HepG2 (cell line): Measurements from ENCODE around the gene WNK4. TPM values are rescaled to one million over a fixed set of nuclear protein-coding genes. Genes with fewer than 3 reads are reported as not detected.

Experiments used
- ATAD3A ChIP-seq: sonication (generic); formaldehyde crosslinking; IDR thresholded peaks from 2 replicates; pipeline ENCODE4 v1.4.0; 2020; ENCODE audit warnings: missing genetic modification reagents
- ATF5 ChIP-seq: sonication (generic); formaldehyde crosslinking; IDR thresholded peaks from 2 replicates; pipeline ENCODE4 v1.4.0; 2020; ENCODE audit warnings: mild to moderate bottlenecking, low read depth, missing genetic modification reagents
- BRD4 ChIP-seq: sonication (generic); formaldehyde crosslinking; IDR thresholded peaks from 2 replicates; pipeline ENCODE4 v1.4.0; 2020; ENCODE audit warnings: missing genetic modification reagents
- GABPA ChIP-seq, 2 experiments: IDR thresholded peaks; 2 replicates each; pipeline ENCODE4 v1.6.1; 2011 to 2016; ENCODE audit warnings: low read depth in 2 of 2, low read length in 1 of 2, missing biosample characterization in 1 of 2, missing genetic modification characterization in 1 of 2
- HINFP ChIP-seq: sonication (generic); formaldehyde crosslinking; IDR thresholded peaks from 2 replicates; pipeline ENCODE4 v1.4.0; 2020; ENCODE audit warnings: low read depth, mild to moderate bottlenecking, missing genetic modification reagents
- HOXA3 ChIP-seq: sonication (generic); formaldehyde crosslinking; IDR thresholded peaks from 2 replicates; pipeline ENCODE4 v1.5.0; 2020; ENCODE audit warnings: missing genetic modification reagents
- IRF1 ChIP-seq: sonication (generic); formaldehyde crosslinking; IDR thresholded peaks from 2 replicates; pipeline ENCODE4 v1.4.0; 2020; ENCODE audit warnings: low read depth, mild to moderate bottlenecking, missing genetic modification reagents
- JUNB ChIP-seq: sonication (generic); formaldehyde crosslinking; IDR thresholded peaks from 2 replicates; pipeline ENCODE4 v1.8.0; 2022; ENCODE audit warnings: missing genetic modification reagents, mild to moderate bottlenecking, borderline replicate concordance
- KMT2A ChIP-seq: sonication (generic); formaldehyde crosslinking; IDR thresholded peaks from 2 replicates; pipeline ENCODE4 v1.4.0; 2020; ENCODE audit warnings: missing genetic modification reagents
- MAFF ChIP-seq: IDR thresholded peaks from 2 replicates; pipeline ENCODE4 v1.6.1; 2011; ENCODE audit warnings: low read depth, low read length, improper control_type of control experiment
- MEIS1 ChIP-seq: sonication (generic); formaldehyde crosslinking; IDR thresholded peaks from 2 replicates; pipeline ENCODE4 v1.9.0; 2021; ENCODE audit warnings: mild to moderate bottlenecking, missing genetic modification reagents, moderate library complexity, borderline replicate concordance
- NCOA1 ChIP-seq: sonication (generic); formaldehyde crosslinking; IDR thresholded peaks from 2 replicates; pipeline ENCODE4 v1.9.0; 2021; ENCODE audit warnings: missing genetic modification reagents
- PAWR ChIP-seq: sonication (generic); formaldehyde crosslinking; IDR thresholded peaks from 2 replicates; pipeline ENCODE4 v1.4.0; 2020; ENCODE audit warnings: missing genetic modification reagents, mild to moderate bottlenecking, borderline replicate concordance
- POGZ ChIP-seq: sonication (generic); formaldehyde crosslinking; IDR thresholded peaks from 2 replicates; pipeline ENCODE4 v1.4.0; 2020; ENCODE audit warnings: mild to moderate bottlenecking, missing genetic modification reagents
- RXRB ChIP-seq: IDR thresholded peaks from 2 replicates; pipeline ENCODE4 v1.6.1; 2016; ENCODE audit warnings: borderline replicate concordance, missing genetic modification reagents, missing compliant biosample characterization
- SETDB1 ChIP-seq: sonication (generic); formaldehyde crosslinking; IDR thresholded peaks from 2 replicates; pipeline ENCODE4 v1.5.1; 2020; ENCODE audit warnings: missing genetic modification reagents, mild to moderate bottlenecking, borderline replicate concordance
- SIX1 ChIP-seq: sonication (generic); formaldehyde crosslinking; IDR thresholded peaks from 2 replicates; pipeline ENCODE4 v1.4.0; 2020; ENCODE audit warnings: missing genetic modification reagents, borderline replicate concordance
- SMC3 ChIP-seq: IDR thresholded peaks from 2 replicates; pipeline ENCODE4 v1.6.1; 2011; ENCODE audit warnings: low read length, improper control_type of control experiment
- SMYD3 ChIP-seq: sonication (generic); formaldehyde crosslinking; IDR thresholded peaks from 2 replicates; pipeline ENCODE4 v1.8.1; 2023; ENCODE audit warnings: mild to moderate bottlenecking, missing genetic modification reagents
- SRY ChIP-seq: sonication (generic); formaldehyde crosslinking; IDR thresholded peaks from 2 replicates; pipeline ENCODE4 v1.8.0; 2022; ENCODE audit warnings: mild to moderate bottlenecking, missing genetic modification reagents
- TBP ChIP-seq: sonication (generic); formaldehyde crosslinking; IDR thresholded peaks from 2 replicates; pipeline ENCODE4 v1.5.0; 2020; ENCODE audit warnings: missing genetic modification reagents
- ZFP82 ChIP-seq: sonication (generic); formaldehyde crosslinking; IDR thresholded peaks from 2 replicates; pipeline ENCODE4 v1.5.1; 2020; ENCODE audit warnings: mild to moderate bottlenecking, missing genetic modification reagents, borderline replicate concordance
- ZFYVE20 ChIP-seq: sonication (generic); formaldehyde crosslinking; IDR thresholded peaks from 2 replicates; pipeline ENCODE4 v1.8.0; 2023; ENCODE audit warnings: low read depth, mild to moderate bottlenecking, moderate library complexity, missing genetic modification reagents, borderline replicate concordance
- ZKSCAN1 ChIP-seq: fragments of 150-350 bp; IDR thresholded peaks from 2 replicates; pipeline ENCODE4 v1.6.1; 2014; ENCODE audit warnings: low read length
- ZNF10 ChIP-seq: sonication (generic); formaldehyde crosslinking; IDR thresholded peaks from 2 replicates; pipeline ENCODE4 v1.4.0; 2020; ENCODE audit warnings: mild to moderate bottlenecking, low read depth, missing genetic modification reagents, borderline replicate concordance
- ZNF274 ChIP-seq: sonication (generic); formaldehyde crosslinking; IDR thresholded peaks from 2 replicates; pipeline ENCODE4 v1.5.1; 2020; ENCODE audit warnings: mild to moderate bottlenecking, missing genetic modification reagents
- ZNF3 ChIP-seq: IDR thresholded peaks from 2 replicates; pipeline ENCODE4 v1.7.0; 2017; ENCODE audit warnings: inconsistent platforms
- ZNF567 ChIP-seq: sonication (generic); formaldehyde crosslinking; IDR thresholded peaks from 2 replicates; pipeline ENCODE4 v1.8.1; 2023; ENCODE audit warnings: mild to moderate bottlenecking, missing genetic modification reagents, borderline replicate concordance
- ZNF614 ChIP-seq: IDR thresholded peaks from 2 replicates; pipeline ENCODE4 v1.6.1; 2018; ENCODE audit warnings: missing biosample characterization, missing genetic modification reagents, inconsistent platforms, borderline replicate concordance
- ZNF713 ChIP-seq: sonication (generic); formaldehyde crosslinking; IDR thresholded peaks from 2 replicates; pipeline ENCODE4 v1.4.0; 2020; ENCODE audit warnings: mild to moderate bottlenecking, missing genetic modification reagents
- ZNF746 ChIP-seq: sonication (generic); formaldehyde crosslinking; IDR thresholded peaks from 2 replicates; pipeline ENCODE4 v1.8.0; 2022; ENCODE audit warnings: mild to moderate bottlenecking, missing genetic modification reagents
- polyA plus RNA-seq, 8 experiments: library from polyadenylated mRNA; depleted of rRNA in 3 of 8; stranded (reverse) in 7 of 8; unstranded in 1 of 8; fragments of >200 nt; fragmentation: Illumina TruSeq in 4 of 8; extraction: Trizol in 4 of 8; gene quantifications; 2 replicates each; pipeline versions ENCODE4 v1.2.1 to v1.2.3, GENCODE V29; 2011 to 2016; ENCODE audit warnings: low read depth in 4 of 8, missing spikeins in 1 of 8, mixed read lengths in 1 of 8; ENCODE audit not compliant: insufficient read depth in 1 of 8
- total RNA-seq, 5 experiments: library from RNA; depleted of rRNA; stranded (reverse); fragments of >200 nt; fragmentation: Illumina TruSeq; extraction: Trizol; gene quantifications; 2 replicates each; pipeline ENCODE4 v1.2.3, GENCODE V29; 2016; ENCODE audit warnings: low read depth in 1 of 5

Gene WNK4
- total and polyA plus RNA-seq, 2 of the 13 experiments (the other 11 are each of a cell fraction or from before 2014, with no cell fraction given), result 2.7 to 13.7 TPM

- no peak for TF ChIP-seq ZFP82 (CRISPR knock-in tag)
- TF ChIP-seq ZNF10, result no peak
- no peak for TF ChIP-seq GABPA (IDR thresholded peaks at IDR 0.05; ENCODE audit: low read depth, low read length)
- peak; percentile 47; the same call in 1 of the 2 replicates for TF ChIP-seq GABPA (CRISPR knock-in tag; IDR thresholded peaks at IDR 0.05; ENCODE audit: low read depth)
- no peak for TF ChIP-seq ZNF713 (CRISPR knock-in tag)
- TF ChIP-seq ZNF746 (CRISPR knock-in tag), result no peak
- no peak for TF ChIP-seq IRF1
- no peak for TF ChIP-seq ZNF3 (CRISPR knock-in tag)
- no peak for TF ChIP-seq SIX1 (CRISPR knock-in tag)
- no peak for TF ChIP-seq KMT2A (CRISPR knock-in tag)
- no peak; the same call in 1 of the 2 replicates for TF ChIP-seq ZNF614 (CRISPR knock-in tag)
- TF ChIP-seq NCOA1 (CRISPR knock-in tag), result no peak
- peak; percentile 82 for TF ChIP-seq SMC3
- TF ChIP-seq ATF5 (CRISPR knock-in tag), result no peak
- no peak for TF ChIP-seq ZFYVE20 (CRISPR knock-in tag)
- no peak for TF ChIP-seq POGZ (CRISPR knock-in tag)
- TF ChIP-seq SMYD3 (CRISPR knock-in tag), result no peak
- TF ChIP-seq JUNB (CRISPR knock-in tag), result no peak
- no peak for TF ChIP-seq ZNF567 (CRISPR knock-in tag)
- no peak for TF ChIP-seq BRD4 (CRISPR knock-in tag)
- TF ChIP-seq HINFP (CRISPR knock-in tag), result no peak
- TF ChIP-seq SRY (CRISPR knock-in tag), result no peak
- peak; percentile 56 for TF ChIP-seq MAFF
- TF ChIP-seq PAWR (CRISPR knock-in tag), result no peak
- no peak for TF ChIP-seq ATAD3A (CRISPR knock-in tag)
- peak; percentile 17; the same call in 1 of the 2 replicates for TF ChIP-seq RXRB (CRISPR knock-in tag)
- TF ChIP-seq ZKSCAN1, result no peak
- TF ChIP-seq HOXA3 (CRISPR knock-in tag), result no peak
- TF ChIP-seq ZNF274 (CRISPR knock-in tag), result no peak
- no peak for TF ChIP-seq TBP (CRISPR knock-in tag)
- TF ChIP-seq SETDB1 (CRISPR knock-in tag), result no peak
- TF ChIP-seq MEIS1 (CRISPR knock-in tag), result no peak
Measured at GRCh38 chr17:42819939-42820535, 39.6 kb downstream of the WNK4 start (continued).
